Epidermal melanocyte (primary cell): ENCODE results near the gene GLT6D1.

Experiments used
- DNase-seq: peaks from one replicate; pipeline ENCODE4 v3.0.0; 2011; ENCODE audit warnings: low spot score; ENCODE audit not compliant: insufficient read length

The GLT6D1 gene

GRCh38 chr9:135608294-135608998, 30.9 kb downstream of the GLT6D1 start:
- DNase-seq = no peak

GRCh38 chr9:135607401-135608293, 31.7 kb downstream of the GLT6D1 start:
- DNase-seq = no peak

- no peak for DNase-seq
Observed at GRCh38 chr9:135606885-135607259, 32.5 kb downstream of the GLT6D1 start.

- no peak for DNase-seq
Observed at GRCh38 chr9:135605238-135605781, 34.0 kb downstream of the GLT6D1 start.

- no peak for DNase-seq
Observed at GRCh38 chr9:135604437-135605237, 34.7 kb downstream of the GLT6D1 start.

GRCh38 chr9:135602789-135603481, 36.4 kb downstream of the GLT6D1 start:
- peak; percentile 48 for DNase-seq

GRCh38 chr9:135601988-135602387, 37.4 kb downstream of the GLT6D1 start:
- no peak for DNase-seq

GRCh38 chr9:135600296-135600817, 39.0 kb downstream of the GLT6D1 start:
- DNase-seq = no peak

GRCh38 chr9:135596211-135596610, 43.1 kb downstream of the GLT6D1 start:
- DNase-seq = no peak

- no peak for DNase-seq
Observed at GRCh38 chr9:135592625-135593024, 46.7 kb downstream of the GLT6D1 start.

- peak; percentile 5 for DNase-seq
Observed at GRCh38 chr9:135592331-135592590, 47.1 kb downstream of the GLT6D1 start.

GRCh38 chr9:135591506-135592330, 47.6 kb downstream of the GLT6D1 start:
- DNase-seq = peak; percentile 8

- peak; percentile 12 for DNase-seq
Observed at GRCh38 chr9:135590486-135591079, 48.8 kb downstream of the GLT6D1 start.

- peak; percentile 7 for DNase-seq
Observed at GRCh38 chr9:135589596-135590485, 49.5 kb downstream of the GLT6D1 start.

- peak; percentile 3 for DNase-seq
Observed at GRCh38 chr9:135588886-135589595, 50.3 kb downstream of the GLT6D1 start.

- DNase-seq = peak; percentile 7
Observed at GRCh38 chr9:135588371-135588770, 51.0 kb downstream of the GLT6D1 start.

- DNase-seq = no peak
Observed at GRCh38 chr9:135587658-135588057, 51.7 kb downstream of the GLT6D1 start.

GRCh38 chr9:135586601-135587109, 52.7 kb downstream of the GLT6D1 start:
- no peak for DNase-seq
